Neural crest cell (in vitro differentiated cells): ENCODE measurements around the gene NRAS. TPM values are rescaled to one million over a fixed set of nuclear protein-coding genes. Genes with fewer than 3 reads are reported as not detected.

ENCODE experiments used
- DNase-seq: peaks from one replicate; pipeline ENCODE4 v3.0.0; 2021; ENCODE audit warnings: low read depth, mixed read lengths, low spot score
- H3K27ac Mint-ChIP-seq: one replicate; pipeline ENCODE4 v1.8.0; 2021; ENCODE audit warnings: mild to moderate bottlenecking, mixed read lengths; ENCODE audit not compliant: unreplicated experiment
- H3K27me3 Mint-ChIP-seq: 2 replicates; pipeline ENCODE4 v1.8.0; 2021; ENCODE audit warnings: low read depth, mild to moderate bottlenecking, mixed read lengths
- H3K36me3 Mint-ChIP-seq: 2 replicates; pipeline ENCODE4 v1.8.0; 2021; ENCODE audit warnings: low read depth, mild to moderate bottlenecking, mixed read lengths
- H3K4me1 Mint-ChIP-seq: 2 replicates; pipeline ENCODE4 v1.8.0; 2021; ENCODE audit warnings: mixed read lengths
- H3K4me3 Mint-ChIP-seq: one replicate; pipeline ENCODE4 v1.8.0; 2021; ENCODE audit warnings: mild to moderate bottlenecking, mixed read lengths
- H3K9me3 Mint-ChIP-seq: 2 replicates; pipeline ENCODE4 v1.8.0; 2021; ENCODE audit warnings: mixed read lengths
- total RNA-seq: library from RNA; stranded (reverse); gene quantifications from 2 replicates; pipeline ENCODE4 v1.2.1, GENCODE V29; 2021
- TF ChIP-seq, protein P1 (sequence below): fragments of 200-600 bp; sonication (generic); conservative IDR thresholded peaks from 2 replicates; pipeline ENCODE4 v1.5.0; 2021; ENCODE audit warnings: antibody characterized with exemption, mild to moderate bottlenecking

NRAS gene
- total RNA-seq, 1 donor from 2014 or later: 64.8 TPM

DNA sequence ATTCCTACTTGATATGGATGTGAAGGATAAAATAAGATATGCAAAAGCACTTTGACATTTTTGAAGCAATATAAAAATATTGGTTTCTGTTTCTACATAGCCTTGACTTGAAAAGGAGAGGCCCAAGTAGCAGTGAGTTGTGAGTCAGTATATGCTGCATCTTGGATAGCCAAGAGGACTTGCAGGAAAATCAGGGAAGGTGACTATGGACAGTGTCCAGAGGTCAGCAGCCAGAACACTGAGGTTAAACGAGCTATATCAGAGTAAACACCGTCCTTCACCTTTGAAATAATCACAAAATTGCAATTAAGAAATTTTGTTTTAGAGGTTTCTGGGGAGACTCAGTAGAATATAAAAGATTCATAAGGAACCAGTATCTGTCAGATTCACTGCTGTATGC lies 14.6 kb downstream of the NRAS start:
- TF ChIP-seq, protein P1, sequence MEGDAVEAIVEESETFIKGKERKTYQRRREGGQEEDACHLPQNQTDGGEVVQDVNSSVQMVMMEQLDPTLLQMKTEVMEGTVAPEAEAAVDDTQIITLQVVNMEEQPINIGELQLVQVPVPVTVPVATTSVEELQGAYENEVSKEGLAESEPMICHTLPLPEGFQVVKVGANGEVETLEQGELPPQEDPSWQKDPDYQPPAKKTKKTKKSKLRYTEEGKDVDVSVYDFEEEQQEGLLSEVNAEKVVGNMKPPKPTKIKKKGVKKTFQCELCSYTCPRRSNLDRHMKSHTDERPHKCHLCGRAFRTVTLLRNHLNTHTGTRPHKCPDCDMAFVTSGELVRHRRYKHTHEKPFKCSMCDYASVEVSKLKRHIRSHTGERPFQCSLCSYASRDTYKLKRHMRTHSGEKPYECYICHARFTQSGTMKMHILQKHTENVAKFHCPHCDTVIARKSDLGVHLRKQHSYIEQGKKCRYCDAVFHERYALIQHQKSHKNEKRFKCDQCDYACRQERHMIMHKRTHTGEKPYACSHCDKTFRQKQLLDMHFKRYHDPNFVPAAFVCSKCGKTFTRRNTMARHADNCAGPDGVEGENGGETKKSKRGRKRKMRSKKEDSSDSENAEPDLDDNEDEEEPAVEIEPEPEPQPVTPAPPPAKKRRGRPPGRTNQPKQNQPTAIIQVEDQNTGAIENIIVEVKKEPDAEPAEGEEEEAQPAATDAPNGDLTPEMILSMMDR: no peak
- H3K4me1 Mint-ChIP-seq: no peaks in the 10 kb centered on the region
- no peak overlapping the region for H3K27ac Mint-ChIP-seq
- H3K9me3 Mint-ChIP-seq: no peaks in the 10 kb centered on the region
- no peak overlapping the region for H3K4me3 Mint-ChIP-seq
- peaks cover 2% of the 10 kb centered on the region for H3K36me3 Mint-ChIP-seq
- H3K27me3 Mint-ChIP-seq: peaks cover 14% of the 10 kb centered on the region
- DNase-seq: no peak

DNA sequence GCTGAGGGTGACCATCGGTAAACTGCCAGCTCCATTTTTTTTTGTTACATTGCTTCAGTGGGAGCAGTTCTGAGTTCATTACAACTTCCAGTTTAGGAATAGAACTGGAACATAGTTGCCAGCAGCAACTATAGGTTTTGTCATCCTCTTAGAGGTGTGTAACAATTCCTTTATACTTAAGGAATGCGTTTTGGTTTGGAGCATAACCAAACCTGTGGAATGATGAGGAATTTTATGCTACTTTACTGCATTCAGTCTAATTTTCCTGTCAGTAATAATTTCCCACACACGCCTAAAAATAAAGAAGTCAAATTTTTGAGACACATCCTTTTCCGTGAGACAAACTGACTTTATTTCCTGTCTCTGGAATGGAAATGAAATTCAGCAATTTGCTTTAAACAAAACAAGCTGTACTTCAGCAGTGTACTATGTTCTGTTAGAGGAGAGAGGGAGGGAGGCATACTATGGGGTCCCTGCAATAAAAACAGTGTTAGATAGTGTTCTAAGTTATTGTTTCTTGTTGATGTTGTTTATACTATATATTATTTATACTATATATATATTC lies 16.5 kb downstream of the NRAS start:
- no peak overlapping the region for H3K27ac Mint-ChIP-seq
- peaks cover 25% of the 10 kb centered on the region for H3K27me3 Mint-ChIP-seq
- TF ChIP-seq, protein P1: no peak
- H3K36me3 Mint-ChIP-seq: peaks cover under 1% of the 10 kb centered on the region
- no peak for DNase-seq
- H3K4me3 Mint-ChIP-seq: no peak overlapping the region
- H3K4me1 Mint-ChIP-seq: no peaks in the 10 kb centered on the region
- no peaks in the 10 kb centered on the region for H3K9me3 Mint-ChIP-seq

DNA sequence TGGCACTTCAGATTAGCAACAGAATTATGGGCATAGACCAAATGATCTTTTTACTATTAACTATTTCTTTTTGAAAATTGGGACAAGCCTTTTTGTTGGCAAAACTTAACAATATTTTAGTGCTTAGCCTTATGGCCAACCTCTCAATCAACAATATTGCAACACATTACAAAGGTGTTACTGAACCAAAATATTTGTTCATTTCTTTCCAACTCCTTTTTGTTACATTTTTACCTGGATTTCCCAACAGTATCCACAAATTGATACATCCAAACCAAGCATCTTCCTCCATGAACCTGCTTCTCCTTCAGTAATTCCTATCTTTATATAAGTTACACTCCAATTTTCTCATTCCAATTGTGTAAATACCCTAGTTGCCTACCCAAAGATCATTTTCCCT lies 19.8 kb downstream of the NRAS start:
- Mint-ChIP-seq H3K4me1 (no peaks in the 10 kb centered on the region), H3K4me3 (no peak overlapping the region), H3K27ac (no peak overlapping the region), H3K27me3 (peaks cover 28% of the 10 kb centered on the region), H3K9me3 (no peaks in the 10 kb centered on the region), H3K36me3 (no peaks in the 10 kb centered on the region)
- TF ChIP-seq, protein P1: no peak
- no peak for DNase-seq

DNA sequence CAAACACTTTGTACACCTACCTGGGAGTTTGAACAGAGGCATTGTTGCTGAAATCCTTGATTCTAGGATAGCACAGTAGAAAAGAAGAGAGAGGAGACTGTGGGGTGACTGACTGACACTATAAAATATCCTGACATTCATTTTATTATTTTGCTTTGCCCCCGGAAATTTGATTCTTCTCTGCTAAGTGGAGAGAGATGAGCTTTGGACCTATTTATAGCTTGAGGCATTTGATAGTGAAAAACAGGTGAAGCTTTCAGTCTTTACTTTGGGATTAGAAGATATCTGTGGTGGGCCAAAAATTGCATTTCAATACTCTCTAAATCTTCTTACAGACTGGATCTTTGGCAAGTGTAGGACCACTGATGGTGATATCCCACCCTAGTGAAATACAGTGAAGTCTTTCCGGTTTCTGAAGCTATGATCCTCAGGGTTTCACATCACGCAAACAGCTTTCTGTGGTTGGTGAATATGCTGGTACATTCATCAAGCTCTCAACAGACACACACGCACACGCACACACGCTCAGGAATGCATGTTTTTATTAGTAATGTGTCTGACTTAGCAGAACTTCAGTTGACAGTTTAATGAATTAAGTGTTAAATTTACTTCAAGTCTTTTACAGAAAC lies 21.0 kb downstream of the NRAS start, which contains the start of gene AMPD1:
Gene AMPD1, minus strand, starts transcription at position 117 of the 629 bp plus-strand sequence. Its CDS starts 75 bp downstream, at position 42.
- Mint-ChIP-seq H3K36me3 (no peaks in the 10 kb centered on the region), H3K4me3 (no peak within 1 kb of the TSS), H3K27ac (no peak within 1 kb of the TSS), H3K4me1 (no peaks in the 10 kb centered on the region), H3K27me3 (peaks cover 26% of the 10 kb centered on the region), H3K9me3 (no peaks in the 10 kb centered on the region)
- TF ChIP-seq, protein P1: no peak
- DNase-seq: no peak

DNA sequence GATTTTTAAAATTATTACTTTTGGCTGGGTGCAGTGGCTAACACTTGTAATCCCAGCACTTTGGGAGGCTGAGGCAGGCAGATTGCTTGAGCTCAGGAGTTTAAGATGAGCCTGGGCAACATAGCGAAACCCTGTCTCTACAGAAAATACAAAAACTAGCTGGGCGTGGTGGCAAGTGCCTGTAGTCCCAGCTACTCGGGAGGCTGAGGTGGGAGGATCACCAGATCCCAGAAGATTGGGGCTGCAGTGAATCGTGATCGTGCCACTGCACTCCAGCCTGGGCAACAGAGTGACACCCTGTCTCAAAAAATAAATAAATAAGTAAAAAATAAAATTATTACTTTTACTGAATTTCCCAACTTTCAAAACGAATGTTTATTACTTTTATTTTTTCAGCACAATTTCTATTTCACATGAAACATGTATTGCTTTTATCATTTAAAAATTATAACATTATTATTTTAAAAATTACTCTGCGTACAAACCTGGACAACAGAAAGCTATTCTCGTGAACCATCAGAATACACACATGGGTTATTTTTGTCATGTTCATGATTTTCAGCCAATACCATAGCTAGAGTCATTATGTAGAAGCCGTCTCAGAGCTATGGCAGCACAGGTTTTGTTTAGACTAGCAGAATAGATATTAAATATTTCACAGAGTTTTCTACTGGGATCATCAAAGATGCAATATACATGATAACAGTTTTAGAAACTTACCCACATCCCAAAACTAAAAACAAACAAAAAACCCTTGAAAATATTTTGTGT lies 21.8 kb downstream of the NRAS start:
- Mint-ChIP-seq H3K4me3 (no peak overlapping the region), H3K4me1 (no peaks in the 10 kb centered on the region), H3K27me3 (peaks cover 23% of the 10 kb centered on the region), H3K9me3 (no peaks in the 10 kb centered on the region), H3K27ac (no peak overlapping the region), H3K36me3 (no peaks in the 10 kb centered on the region)
- no peak for DNase-seq
- TF ChIP-seq, protein P1: no peak
